ENCODE results near the gene XRN2. TPM values are rescaled to one million over a fixed set of nuclear protein-coding genes. Genes with fewer than 3 reads are reported as not detected.
"Not testable (repeated sequence)": the region's sequence is repeated elsewhere in the genome, so short reads cannot be mapped to it uniquely, and the experiment has no call there.

Gene XRN2
- total RNA-seq, 1 donor, result 97.1 TPM

DNA sequence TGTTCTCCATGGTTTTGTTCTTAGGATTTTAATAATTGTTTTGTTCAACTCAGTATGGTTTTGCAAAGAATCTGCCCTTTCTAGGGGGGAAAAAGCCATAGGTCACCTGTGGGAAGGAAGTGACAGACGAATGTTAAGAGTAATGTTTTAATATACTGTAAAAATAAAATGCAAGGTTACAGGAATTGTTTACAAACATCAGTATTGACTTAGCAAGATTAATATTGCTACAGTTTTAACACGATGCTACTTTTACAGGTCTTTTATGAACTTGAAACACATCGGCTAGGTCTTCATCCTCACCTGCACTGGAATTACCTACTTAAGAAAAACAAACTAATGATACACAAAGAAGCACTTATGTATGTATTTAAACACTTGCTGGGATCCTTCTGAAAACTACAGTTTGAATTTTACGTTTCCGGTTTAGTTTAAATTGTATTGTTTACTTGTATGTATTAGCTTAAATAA, 95.9 kb downstream of the XRN2 start:
- H3K4me3 ChIP-seq (ENCODE audit: low read depth, low read length), result no peak overlapping the region
- no peak for TF ChIP-seq CTCF (IDR thresholded peaks at IDR 0.05; ENCODE audit: insufficient read depth, low read length)
- DNase-seq (ENCODE audit: low read depth), result no peak

- TF ChIP-seq CTCF (IDR thresholded peaks at IDR 0.05; ENCODE audit: insufficient read depth, low read length), result no peak
- no peak for DNase-seq (ENCODE audit: low read depth)
These were observed 108.6 kb downstream of the XRN2 start for GRCh38 chr20:21411725-21412124.

GRCh38 chr20:21413996-21414395, 110.9 kb downstream of the XRN2 start:
- H3K4me3 ChIP-seq (ENCODE audit: low read depth, low read length); DNase-seq (ENCODE audit: low read depth): not testable (repeated sequence)

More at GRCh38 chr20:21411725-21412124, 108.6 kb downstream of the XRN2 start:
- H3K4me3 ChIP-seq (ENCODE audit: low read depth, low read length), result no peak overlapping the region

GRCh38 chr20:21419147-21419546, 116.0 kb downstream of the XRN2 start:
- DNase-seq (ENCODE audit: low read depth); H3K4me3 ChIP-seq (ENCODE audit: low read depth, low read length): not testable (repeated sequence)

DNA sequence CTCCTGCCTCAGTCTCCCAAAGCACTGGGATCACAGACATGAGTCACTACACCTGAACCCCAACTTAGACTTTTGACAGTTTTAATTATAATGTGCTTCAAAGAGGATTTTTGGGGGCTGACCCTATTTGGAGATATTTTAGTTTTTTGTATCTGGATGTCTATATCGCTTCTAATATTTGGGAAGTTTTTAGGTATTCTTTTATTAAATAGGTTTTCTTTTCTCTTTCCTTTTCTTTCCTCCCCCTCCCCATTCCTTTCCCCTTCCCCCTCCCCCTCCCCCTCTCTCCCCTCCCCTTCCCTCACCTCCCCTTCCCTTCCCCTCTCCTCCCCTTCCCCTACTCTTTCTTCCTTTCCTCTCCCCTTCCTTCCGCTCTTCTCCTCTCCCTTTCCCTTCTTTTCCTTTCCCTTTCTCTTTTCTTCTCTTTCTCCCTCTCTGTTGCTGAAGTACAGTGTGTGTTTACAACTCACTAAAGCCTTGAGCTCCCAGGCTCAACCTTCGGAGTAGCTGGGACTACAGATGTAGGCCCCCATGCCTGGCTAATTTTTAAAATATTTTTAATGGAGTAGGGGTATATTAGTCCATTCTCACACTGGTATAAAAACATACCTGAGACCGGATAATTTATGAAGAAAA, 118.6 kb downstream of the XRN2 start:
- no peak for TF ChIP-seq CTCF (IDR thresholded peaks at IDR 0.05; ENCODE audit: insufficient read depth, low read length)
- no peak for DNase-seq (ENCODE audit: low read depth)
- no peak overlapping the region for H3K4me3 ChIP-seq (ENCODE audit: low read depth, low read length)

- not testable (repeated sequence) for H3K4me3 ChIP-seq (ENCODE audit: low read depth, low read length); DNase-seq (ENCODE audit: low read depth)
These were observed 120.6 kb downstream of the XRN2 start for GRCh38 chr20:21423712-21424111.

DNA sequence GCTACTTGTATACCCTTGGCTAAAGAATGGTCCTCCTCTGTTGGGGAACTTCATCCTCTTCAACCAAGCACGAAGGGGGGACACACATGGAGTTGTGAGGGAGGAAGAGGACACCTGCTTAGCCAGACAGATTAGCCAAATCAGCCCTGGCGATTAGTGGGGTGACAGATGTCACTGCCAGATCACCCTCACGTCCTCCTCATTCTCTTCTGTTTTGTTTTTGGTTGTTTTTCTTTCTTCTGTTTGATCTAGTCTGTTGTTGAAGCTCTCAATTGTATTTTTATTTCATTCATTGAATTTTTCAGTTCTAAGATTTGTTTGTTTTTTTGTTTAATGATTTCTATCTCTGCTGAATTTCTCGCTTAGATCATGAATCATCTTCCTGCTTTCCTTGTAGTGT, 121.7 kb downstream of the XRN2 start:
- no peak for TF ChIP-seq CTCF (IDR thresholded peaks at IDR 0.05; ENCODE audit: insufficient read depth, low read length)
- no peak overlapping the region for H3K4me3 ChIP-seq (ENCODE audit: low read depth, low read length)
- no peak for DNase-seq (ENCODE audit: low read depth)

GRCh38 chr20:21430020-21430419, 126.9 kb downstream of the XRN2 start:
- TF ChIP-seq CTCF (IDR thresholded peaks at IDR 0.05; ENCODE audit: insufficient read depth, low read length), result no peak
- no peak for DNase-seq (ENCODE audit: low read depth)
- H3K4me3 ChIP-seq (ENCODE audit: low read depth, low read length), result no peak overlapping the region
